HT-29 (cell line): Measurements from ENCODE around the gene SPDYE17. TPM values are rescaled to one million over a fixed set of nuclear protein-coding genes. Genes with fewer than 3 reads are reported as not detected.
"Not testable (repeated sequence)": the region's sequence is repeated elsewhere in the genome, so short reads cannot be mapped to it uniquely, and the experiment has no call there.

Experiments
- DNase-seq: peaks from one replicate; pipeline ENCODE4 v3.0.0-alpha.2; 2015; ENCODE audit warnings: low spot score
- total RNA-seq: library from RNA; depleted of rRNA; stranded (reverse); fragments of >200 nt; shearing (Covaris generic); gene quantifications from 2 replicates; pipeline ENCODE4 v1.2.3, GENCODE V29; 2014; rRNA removed

Gene SPDYE17
- total RNA-seq = not detected in 2 replicates

- DNase-seq = not testable (repeated sequence)
Observed at GRCh38 chr7:77032261-77032660, at the start of gene SPDYE17. Gene SPDYE17 (minus strand): TSS chr7:77032361. CDS start chr7:77030570, 1,791 bp downstream.

- DNase-seq = not testable (repeated sequence)
Observed at GRCh38 chr7:77080236-77080635, 48.1 kb upstream of the SPDYE17 start.

- not testable (repeated sequence) for DNase-seq
Observed at GRCh38 chr7:77079624-77080023, 47.5 kb upstream of the SPDYE17 start.

- not testable (repeated sequence) for DNase-seq
Observed at GRCh38 chr7:77079112-77079511, 47.0 kb upstream of the SPDYE17 start.

GRCh38 chr7:77077060-77077459 is 44.9 kb upstream of the SPDYE17 start:
- DNase-seq = not testable (repeated sequence)

- not testable (repeated sequence) for DNase-seq
Observed at GRCh38 chr7:77074786-77075396, 42.7 kb upstream of the SPDYE17 start.

- DNase-seq = not testable (repeated sequence)
Observed at GRCh38 chr7:77071108-77071507, 38.9 kb upstream of the SPDYE17 start.

- not testable (repeated sequence) for DNase-seq
Observed at GRCh38 chr7:77065869-77066268, 33.7 kb upstream of the SPDYE17 start.

GRCh38 chr7:77063732-77064131 is 31.6 kb upstream of the SPDYE17 start:
- DNase-seq = not testable (repeated sequence)

GRCh38 chr7:77062557-77062956 is 30.4 kb upstream of the SPDYE17 start, which contains the start of gene SPDYE18:
Gene SPDYE18 (minus strand): TSS chr7:77062558. CDS start chr7:77060512, 2,046 bp downstream.
- DNase-seq = not testable (repeated sequence)

GRCh38 chr7:77026349-77026748 is 5.8 kb downstream of the SPDYE17 start:
- DNase-seq = not testable (repeated sequence)

GRCh38 chr7:77010074-77010680 is 22.0 kb downstream of the SPDYE17 start:
- peak; percentile 36 for DNase-seq

GRCh38 chr7:77008000-77008399 is 24.2 kb downstream of the SPDYE17 start:
- peak; percentile 84 for DNase-seq

- DNase-seq = peak; percentile 7
Observed at GRCh38 chr7:77006127-77007110, 25.7 kb downstream of the SPDYE17 start.

GRCh38 chr7:77005461-77006057 is 26.6 kb downstream of the SPDYE17 start:
- not testable (repeated sequence) for DNase-seq

- not testable (repeated sequence) for DNase-seq
Observed at GRCh38 chr7:77004151-77004550, 28.0 kb downstream of the SPDYE17 start.

GRCh38 chr7:77003241-77003640 is 28.9 kb downstream of the SPDYE17 start:
- DNase-seq = not testable (repeated sequence)

- DNase-seq = not testable (repeated sequence)
Observed at GRCh38 chr7:77002678-77003233, 29.4 kb downstream of the SPDYE17 start.

GRCh38 chr7:77002104-77002503 is 30.1 kb downstream of the SPDYE17 start:
- DNase-seq = not testable (repeated sequence)

GRCh38 chr7:76999474-77000107 is 32.6 kb downstream of the SPDYE17 start:
- DNase-seq = not testable (repeated sequence)
